GM21619 (cell line): ENCODE data around the gene TRIM39.

Experiments
- ATAC-seq: cut with Tn5 transposase; IDR thresholded peaks from one replicate; pipeline ENCODE4 v1.9.1; 2021; ENCODE audit not compliant: unreplicated experiment

TRIM39 gene

DNA sequence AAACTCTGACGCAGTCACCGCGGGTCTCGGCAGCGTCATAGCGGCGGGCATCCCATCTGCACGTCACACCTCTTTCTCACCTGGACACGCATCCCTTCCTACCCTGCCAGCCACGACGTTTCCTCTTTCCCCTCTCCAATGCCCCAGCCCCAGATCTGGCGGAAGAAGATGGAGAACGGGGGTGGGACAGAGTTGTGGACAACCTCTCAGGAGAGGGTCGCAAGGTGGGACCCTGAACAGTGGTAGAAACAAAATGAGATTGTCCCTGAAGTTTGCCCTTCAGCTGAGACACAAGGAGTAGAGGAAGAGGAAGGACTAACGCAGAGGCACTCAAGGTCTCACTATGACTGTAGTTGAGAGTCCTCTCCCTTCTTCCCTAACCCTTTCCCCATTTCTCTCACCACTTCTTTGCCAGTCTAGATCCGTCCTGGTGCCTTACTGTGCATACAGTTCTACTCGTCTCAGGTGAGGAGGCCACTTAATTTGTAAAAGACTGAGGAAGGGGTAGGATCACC is 562 bp downstream of the TRIM39 start:
- no peak for ATAC-seq

- no peak for ATAC-seq
Measured at GRCh38 chr6:30328397-30328796, 1.7 kb downstream of the TRIM39 start.

GRCh38 chr6:30329331-30329730 is 2.6 kb downstream of the TRIM39 start:
- ATAC-seq = no peak

DNA sequence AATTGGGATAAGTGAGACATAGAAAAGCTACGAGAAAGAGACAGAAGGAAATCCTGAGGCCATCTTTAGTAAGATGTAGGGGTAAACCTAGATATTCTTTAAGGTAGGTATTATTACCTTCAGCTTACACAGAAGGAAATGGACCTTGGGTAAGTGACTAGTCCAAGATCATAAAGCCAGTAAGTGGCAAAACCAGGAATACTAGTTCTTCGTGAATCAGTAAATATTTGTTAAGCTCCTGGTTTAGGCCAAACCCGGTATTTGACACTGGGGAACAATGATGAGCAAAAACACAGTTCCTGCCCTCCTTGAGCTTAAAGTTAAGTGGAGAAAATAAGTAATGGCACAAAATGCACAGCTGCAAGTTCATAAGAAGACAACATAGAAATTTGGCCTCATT is 5.3 kb downstream of the TRIM39 start:
- no peak for ATAC-seq

DNA sequence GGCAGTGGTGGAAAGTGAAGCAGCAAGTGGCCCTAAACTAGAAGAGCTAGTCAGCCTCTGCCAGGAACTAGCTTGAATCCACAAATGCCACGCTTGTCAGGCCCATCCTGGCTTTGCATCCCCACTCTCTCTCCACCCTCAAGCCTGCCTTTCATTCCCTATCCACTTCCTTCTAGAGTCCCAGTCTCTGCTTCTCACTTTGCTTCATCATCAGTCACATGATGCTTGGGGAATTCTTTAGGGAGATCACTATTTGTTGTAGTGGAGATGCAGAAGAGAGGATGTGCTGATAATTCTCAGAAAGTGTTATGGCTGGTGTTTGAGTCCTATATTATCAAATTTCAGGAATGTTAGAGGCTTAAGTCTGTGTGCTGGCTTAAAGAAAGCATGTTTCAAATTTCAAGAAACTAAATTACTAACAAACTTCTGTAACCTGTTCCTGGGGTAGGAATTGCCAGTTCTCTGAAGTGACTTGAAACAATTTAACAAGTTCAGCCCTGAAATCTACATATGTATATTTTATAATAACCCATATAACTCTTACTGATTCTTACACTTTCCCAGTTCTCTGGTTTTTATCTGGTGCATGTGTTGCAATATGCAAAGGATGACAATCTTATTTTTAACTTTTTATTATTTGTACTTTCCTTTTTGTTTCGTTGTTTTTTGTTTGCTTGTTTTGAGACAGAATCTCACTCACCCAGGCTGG is 7.5 kb downstream of the TRIM39 start:
- ATAC-seq = no peak

- no peak for ATAC-seq
Measured at GRCh38 chr6:30340589-30341054, 13.9 kb downstream of the TRIM39 start.

DNA sequence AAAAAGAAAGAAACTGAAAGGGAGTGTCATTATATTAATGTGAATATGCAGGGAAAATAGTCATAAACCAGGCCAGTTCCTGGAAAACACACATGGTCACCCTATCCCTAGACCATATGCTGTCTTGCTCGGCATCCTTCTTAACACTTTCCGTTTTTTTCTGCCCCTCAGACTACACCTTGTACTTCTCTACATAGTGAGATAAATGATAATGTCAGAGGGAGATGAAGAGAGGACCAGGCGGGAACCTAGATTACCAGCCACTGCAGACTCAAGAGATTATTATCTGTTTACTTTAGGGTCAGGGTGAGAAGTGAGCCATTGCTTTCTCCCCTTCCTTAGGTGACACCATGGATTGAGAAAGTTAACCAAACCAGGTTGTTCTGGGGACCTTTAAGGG is 14.5 kb downstream of the TRIM39 start:
- no peak for ATAC-seq

DNA sequence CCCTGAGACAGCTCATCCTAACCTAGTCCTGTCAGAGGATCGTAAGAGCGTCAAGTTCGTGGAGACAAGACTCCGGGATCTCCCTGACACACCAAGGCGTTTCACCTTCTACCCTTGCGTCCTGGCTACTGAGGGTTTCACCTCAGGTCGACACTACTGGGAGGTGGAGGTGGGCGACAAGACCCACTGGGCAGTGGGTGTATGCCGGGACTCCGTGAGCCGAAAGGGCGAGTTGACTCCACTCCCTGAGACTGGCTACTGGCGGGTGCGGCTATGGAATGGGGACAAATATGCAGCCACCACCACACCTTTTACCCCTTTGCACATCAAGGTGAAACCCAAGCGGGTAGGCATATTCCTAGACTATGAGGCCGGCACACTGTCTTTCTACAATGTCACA is 15.0 kb downstream of the TRIM39 start:
- no peak for ATAC-seq

DNA sequence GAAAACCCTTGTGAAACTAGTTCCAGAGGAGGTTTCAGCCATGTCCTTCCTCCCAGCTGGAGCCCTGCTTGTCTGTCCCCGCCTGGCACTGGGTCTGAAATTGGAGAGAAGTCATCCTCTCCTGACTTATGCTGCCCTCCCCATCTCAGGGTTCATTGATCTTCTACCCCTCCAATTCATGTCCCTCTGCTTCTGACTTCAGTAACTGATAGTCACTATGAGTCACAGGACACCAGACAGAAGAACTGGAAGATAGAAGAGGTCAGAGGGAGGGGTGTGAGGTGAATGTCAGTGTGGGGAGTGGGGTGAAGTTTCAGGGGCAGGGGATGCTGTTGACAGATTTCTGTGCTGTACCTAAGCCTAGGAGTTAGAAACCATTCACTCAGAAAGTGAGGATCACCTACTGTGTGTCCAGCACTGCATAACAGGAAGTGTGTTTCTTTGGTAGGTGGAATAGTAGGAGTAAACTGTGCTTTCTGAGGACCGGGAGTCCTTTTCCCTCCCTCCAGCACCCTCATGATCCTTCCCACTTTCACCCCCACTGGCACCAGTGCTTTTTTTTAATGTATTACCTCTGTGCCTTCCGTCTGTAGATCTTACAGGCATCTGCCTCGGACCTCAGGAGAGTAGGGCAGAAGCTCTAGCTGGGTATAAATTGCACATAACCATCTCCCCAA is 17.6 kb downstream of the TRIM39 start:
- ATAC-seq = no peak

- peak; percentile 89 for ATAC-seq
Measured at GRCh38 chr6:30344868-30345671, 18.3 kb downstream of the TRIM39 start, which contains the start of gene RPP21. Gene RPP21, plus strand, starts transcription at chr6:30345156. Its CDS starts 16 bp downstream, at chr6:30345172.

DNA sequence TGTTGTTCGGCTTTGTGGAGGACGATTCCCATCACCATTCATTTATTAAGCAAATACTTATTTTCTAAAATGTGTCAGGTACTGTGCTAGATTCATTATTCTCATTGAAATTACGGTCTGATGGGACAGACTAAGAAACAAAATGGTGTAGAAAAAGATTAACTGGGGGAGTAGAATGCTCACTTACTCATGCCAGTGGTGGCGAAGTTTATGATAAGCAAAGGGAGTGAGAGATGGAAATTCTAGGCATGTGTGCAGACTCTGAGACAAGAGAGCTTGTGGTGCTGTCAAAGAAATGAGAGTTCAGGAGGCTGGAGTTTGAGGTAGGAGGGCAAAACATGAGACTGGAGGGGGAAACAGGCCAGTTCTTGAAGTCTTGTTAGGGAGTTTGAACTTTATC is 19.1 kb downstream of the TRIM39 start:
- no peak for ATAC-seq

GRCh38 chr6:30348957-30349356 is 22.2 kb downstream of the TRIM39 start:
- no peak for ATAC-seq

- ATAC-seq = no peak
Measured at GRCh38 chr6:30349421-30350177, 22.9 kb downstream of the TRIM39 start.

DNA sequence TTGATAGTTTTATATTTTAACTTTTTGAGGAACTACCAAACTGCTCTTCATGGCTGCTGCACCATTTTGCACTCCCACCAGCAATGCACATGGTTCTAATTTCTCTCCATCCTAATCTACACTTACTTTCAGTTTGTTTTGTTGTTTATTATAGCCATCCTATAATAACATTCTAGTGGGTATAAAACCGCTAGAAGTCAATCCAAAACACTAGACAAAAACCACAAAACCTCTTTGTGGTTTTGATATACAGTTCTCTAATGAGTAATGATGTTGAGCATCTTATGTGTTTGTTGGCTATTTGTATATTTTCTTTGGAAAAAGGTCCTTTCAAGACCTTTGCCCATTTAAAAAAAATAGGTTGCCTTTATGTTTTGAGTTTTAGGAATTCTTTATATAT is 23.8 kb downstream of the TRIM39 start:
- ATAC-seq = no peak

DNA sequence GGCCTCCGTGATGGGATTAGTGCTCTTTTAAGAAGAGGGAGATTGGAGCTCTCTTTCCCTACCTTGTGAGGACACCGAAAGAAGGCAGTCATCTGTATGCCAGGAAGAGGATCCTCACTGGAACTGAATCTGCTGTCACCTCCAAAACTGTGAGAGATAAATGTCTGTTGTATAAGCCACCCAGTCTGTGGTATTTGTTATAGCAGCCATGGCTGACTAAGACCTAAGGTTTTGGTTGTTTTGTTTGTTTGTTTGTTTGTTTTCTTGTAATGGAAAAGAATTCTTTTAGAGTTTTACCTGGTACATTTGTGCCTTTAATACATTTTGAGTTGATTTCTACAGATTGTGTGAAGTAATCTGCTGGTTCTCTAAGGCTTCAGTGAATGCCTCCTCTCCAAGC is 25.8 kb downstream of the TRIM39 start:
- no peak for ATAC-seq

DNA sequence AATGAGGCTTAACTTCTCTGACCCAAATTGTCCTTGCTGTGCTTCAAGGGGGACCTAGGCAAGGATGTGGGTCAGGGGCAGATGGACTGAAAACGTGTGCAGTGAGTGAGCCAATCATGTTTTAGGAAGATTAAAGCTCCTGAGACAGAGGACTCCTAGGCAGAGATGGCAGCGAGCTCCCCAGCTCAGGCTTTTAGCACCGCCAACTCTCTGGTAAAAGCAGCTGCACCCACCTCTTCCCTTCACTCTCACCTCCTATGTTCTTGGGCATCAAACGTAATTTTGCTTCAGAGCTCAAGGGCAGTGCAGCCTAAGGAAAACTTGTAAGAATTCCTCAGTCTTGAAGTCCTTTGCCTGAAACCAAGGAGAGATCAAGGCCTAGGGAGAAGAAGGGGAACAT is 28.6 kb downstream of the TRIM39 start:
- no peak for ATAC-seq

DNA sequence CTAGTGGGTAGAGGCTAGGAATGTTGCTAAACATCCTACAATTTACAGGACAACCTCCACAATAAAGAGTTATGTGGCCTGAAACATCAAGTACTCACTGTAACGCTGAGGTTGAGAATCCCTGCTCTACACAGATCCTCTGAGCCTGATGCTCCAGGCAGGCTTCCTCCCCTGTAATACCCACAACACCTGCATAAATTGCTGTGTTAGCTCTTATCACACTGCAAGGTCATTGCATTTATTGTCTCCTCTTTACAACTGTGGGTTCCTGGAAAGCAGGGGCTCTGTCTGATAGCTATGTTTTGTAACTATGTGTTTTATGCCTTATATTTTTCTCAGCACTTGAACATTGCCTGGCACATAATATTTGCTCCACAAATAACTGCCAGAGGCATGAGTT is 29.8 kb downstream of the TRIM39 start:
- no peak for ATAC-seq

DNA sequence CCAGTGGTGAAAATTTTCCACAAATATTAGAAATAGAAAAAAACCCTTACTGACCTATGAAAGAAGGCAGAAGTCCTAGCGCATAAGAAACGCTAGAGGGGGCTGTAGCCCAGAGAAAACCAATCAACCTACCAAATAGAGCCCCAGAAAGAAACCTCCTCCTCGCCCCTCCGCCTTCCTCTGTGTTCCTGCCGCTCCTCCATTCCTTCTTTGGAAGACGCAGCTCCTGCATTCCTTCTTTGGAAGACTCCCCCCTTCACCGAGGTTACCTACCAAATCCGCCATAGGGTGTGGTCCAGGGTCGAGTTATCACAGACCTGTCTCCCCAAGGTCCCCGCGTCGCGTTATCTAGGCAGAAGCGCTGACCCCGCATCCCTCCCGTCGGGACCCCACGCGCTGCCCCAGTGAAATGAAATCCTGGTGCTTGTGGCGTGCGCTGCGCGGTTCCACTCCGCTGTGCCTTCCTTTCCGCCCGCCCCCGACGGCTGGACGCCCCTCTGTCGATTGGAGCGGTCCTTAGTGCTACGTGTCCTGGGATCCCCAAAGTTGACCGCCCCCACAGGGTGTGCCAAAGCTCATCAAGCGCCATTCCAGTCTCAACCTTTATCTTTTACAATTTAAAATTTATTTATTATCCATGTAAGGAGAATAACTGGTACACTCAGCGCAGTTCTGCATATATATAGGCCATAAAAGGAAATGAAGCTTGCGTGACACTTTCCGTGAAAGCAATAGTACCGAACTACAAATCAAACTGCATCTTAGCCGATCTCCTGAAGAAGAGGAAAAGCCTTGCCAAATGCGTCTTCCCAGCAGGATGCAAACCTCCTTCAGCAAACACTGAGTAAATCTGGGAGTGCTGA is 31.2 kb downstream of the TRIM39 start:
- ATAC-seq = no peak

DNA sequence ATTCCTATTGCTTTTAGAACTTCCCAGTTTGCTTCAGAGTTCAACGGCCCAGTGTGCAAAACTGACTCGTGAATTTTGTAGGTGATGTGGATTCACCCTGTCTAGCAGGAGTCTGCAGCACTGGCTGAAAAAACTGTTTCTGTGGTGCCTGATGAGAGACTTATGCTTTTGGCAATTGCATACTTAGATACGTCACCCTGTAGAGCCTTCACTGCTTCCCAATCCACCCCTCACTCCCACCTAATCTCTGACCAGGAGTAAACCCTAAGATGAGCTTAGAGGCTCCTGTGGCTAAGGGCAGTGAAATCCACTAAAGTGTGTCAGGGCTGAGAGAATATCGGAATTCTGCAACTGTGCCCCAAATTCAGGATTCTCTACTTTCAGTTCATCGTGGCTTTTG is 32.5 kb downstream of the TRIM39 start:
- ATAC-seq = no peak

- ATAC-seq = no peak
Measured at GRCh38 chr6:30360139-30360538, 33.4 kb downstream of the TRIM39 start.
